HG02840 (cell line): ENCODE data around the gene IYD.

Experiments used
- ATAC-seq: cut with Tn5 transposase; IDR thresholded peaks from one replicate; pipeline ENCODE4 v1.9.1; 2021; ENCODE audit warnings: mild to moderate bottlenecking, moderate library complexity, moderate number of reproducible peaks; ENCODE audit not compliant: unreplicated experiment, low FRiP score

IYD gene

GRCh38 chr6:150368762-150369161, at the start of gene IYD:
IYD (plus strand) TSS chr6:150369012; CDS start chr6:150369032, 20 bp downstream.
- no peak for ATAC-seq

DNA sequence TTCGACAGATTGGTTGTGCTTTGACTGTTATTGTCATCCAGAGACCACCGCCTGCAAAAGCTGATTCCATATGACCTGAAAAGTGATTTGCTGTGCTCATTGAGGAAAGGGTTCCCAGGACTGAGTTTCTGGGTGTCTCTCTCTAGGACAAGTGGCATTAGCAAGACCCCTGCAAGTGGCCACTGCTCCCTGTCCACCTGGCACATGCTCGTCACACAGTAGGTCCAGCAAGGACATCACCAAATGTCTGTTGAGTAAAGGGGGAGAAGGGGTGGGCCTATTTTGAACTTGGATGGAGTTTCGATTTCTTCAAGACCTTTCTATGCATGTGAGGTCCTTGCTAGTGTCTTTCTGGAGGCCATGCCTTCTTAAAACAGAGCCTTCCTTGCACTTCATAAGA, 48.9 kb upstream of the IYD start:
- ATAC-seq, result no peak

DNA sequence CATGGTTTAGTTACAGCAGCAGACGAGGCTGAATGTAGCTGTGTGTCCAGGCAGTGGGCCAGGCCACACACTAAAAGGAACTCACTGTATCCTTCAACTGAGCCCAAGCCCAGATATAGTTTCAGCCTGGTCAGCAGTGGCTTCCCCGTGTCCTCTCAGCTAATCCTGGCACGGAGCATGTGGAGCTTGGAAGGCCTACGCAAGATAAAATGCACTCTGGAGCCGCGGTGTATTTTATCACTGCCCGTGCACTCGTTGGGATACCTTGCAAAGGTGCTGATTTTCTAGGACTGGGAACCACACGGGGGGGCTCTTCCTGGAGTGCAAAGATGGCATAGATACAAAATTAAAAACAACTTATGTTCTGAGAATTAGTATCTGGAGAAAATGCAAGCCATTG, 48.4 kb upstream of the IYD start:
- ATAC-seq, result no peak

- no peak for ATAC-seq
These were observed 46.3 kb upstream of the IYD start for GRCh38 chr6:150322466-150322871.

- no peak for ATAC-seq
These were observed 45.6 kb upstream of the IYD start for GRCh38 chr6:150323205-150323604.

DNA sequence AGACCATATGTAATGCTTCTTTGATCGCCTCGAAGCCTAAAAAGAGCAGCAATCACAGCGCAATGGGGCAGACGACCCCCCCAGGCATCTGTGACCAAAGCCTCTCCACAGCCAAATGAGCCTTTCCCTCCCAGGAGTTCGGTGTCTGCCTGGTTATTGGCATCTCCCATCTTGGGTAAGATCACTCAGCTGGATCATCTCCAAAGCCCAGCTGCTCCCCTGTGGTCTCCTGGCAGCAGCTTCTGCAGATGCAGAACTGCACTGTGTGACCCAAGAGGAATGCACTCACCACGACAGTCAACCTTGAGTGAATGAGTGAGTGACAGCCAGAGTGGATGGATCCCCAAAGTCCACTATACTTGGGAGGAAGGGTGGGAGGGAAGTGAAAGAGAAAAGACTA, 44.8 kb upstream of the IYD start:
- no peak for ATAC-seq

DNA sequence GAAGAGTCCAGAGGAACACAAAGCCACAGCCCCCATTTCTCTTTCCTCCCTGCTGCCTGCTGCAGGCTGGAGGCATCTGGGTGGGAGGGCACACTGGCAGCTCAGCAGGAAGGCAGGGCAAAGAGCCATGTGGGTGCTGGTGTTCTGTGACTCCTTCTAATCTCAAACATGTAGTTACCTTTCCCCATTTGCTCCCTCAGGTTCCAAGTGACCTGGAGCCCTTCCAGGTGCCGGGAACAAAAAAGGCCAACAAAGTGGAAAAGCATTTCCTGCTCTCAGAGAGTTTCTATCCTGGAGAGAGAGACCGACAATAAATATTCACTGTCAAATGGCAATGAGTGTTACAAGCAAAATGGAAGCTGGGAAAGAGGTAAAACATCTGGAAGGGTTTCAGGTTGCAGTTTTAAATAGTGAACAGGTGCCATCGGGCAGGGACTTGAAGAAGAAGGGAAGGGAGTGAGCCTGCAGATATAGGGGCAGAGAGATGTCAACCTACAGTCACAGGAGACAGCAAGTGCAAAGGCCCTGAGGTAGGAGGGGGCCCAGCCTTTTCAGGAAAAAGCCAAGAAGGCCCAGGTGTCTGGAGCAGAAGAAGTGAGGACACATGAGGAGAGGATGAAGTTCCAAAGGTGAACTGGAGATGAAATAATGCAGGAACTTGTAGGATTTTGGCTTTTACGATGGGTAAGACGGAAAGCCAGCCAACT, 43.6 kb upstream of the IYD start:
- no peak for ATAC-seq

DNA sequence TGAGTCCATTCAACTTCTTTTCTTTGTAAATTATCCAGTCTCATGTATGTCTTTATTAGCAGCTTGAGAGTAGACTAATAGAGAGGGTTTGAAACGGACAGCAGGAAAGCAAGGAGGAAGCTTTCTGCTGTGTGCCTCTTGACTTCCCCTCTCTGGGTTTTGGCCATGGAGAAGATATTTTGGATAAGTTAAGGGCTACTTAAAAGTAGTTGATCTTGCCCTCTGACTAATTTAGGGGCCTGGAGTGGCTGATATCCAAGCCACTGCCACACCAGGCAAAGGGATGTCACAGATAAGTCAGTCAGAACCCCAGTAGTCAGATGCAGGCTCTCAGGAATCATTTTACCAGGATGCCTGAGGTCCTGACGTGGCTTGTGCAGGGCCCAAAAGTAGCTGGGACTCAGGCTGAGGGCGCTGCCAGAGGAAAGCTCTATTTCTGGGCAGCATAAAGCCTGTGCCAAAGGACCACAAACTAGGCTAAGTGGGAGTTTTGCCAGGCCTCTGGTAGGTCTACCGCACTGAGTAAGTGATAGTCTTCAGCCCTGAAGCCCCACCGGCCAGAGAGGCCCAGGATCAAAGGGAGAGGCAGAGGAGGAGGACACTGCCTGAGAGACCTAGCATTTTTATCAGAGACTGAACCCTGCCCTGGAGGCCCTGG, 41.6 kb upstream of the IYD start:
- no peak for ATAC-seq

DNA sequence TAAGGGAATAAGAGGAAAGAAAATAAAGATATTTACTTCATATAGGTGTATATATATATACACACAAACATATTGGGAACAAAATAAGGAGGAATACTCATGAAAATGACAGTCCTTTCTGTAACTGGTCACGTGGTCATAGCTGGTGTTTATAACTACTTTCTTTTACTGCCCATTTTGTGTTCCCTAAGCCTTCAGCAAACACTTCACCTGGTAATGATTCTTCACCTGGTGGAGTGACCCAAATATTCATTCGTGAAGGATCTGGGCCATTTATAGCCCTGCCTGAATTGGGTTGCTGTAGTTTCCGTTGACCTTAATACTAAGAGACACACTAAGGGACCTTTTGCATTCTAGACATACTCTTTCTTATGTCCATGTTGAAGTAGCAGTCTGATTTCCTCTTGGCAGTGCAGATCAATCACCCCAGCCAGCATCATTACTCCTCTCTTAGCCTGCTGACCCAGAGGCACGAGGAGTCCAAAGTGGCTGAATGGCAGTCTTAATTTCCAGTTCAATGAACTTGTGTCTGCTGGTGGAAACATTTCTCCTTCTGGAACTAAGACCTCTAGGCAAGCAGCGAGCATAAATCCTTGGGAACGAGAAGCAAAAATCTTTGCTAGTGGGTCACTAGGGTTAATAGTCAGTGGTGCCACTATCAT, 39.9 kb upstream of the IYD start:
- no peak for ATAC-seq

- no peak for ATAC-seq
These were observed 37.5 kb upstream of the IYD start for GRCh38 chr6:150331344-150331743.

- no peak for ATAC-seq
These were observed 35.8 kb upstream of the IYD start for GRCh38 chr6:150332939-150333584.

GRCh38 chr6:150333585-150333941, 35.2 kb upstream of the IYD start:
- no peak for ATAC-seq

DNA sequence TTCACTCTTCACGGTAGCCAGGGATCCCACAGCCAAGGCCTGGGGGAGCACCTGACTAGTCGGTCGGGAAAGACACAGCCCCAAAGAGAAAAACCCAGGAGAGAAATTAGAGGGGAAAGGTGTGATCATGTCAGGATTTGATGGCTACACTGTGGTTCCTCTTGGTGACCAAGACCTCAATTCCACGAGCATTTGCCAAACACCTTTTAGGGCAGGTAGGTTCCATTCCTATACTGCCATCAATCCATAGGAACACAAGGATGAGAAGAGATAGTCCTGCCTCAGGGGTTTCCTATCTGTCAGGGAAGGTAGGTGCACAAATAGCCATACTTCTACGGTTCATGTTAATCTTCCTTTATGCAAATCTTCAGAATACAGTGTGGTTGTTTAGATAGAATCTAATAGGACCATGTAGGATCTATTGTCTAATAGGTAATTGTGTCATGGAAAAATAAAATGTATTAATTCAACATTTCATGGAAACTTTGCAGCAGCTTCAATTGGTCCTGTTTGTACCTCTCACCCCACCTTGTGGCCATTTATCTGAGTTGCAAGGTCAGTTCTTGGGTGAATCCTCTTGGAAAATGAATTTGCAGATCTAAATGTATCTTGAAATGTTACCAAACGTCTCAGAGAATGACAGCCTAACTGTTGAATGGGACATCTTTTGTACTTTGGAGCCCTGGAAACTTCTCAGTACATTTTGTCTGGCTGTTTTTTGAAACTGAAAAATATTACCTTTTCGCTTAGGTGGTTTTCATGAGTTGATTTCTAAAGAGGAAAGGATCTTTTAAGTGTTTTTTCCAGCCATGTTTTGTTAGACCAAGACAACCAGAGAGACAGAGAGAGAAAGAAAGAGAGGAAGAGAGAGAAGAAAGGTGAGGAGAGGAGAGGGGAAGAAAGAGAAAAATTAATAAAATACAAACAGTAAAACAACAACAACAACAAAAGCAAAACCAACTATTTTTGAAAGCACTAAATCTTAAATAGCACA, 33.7 kb upstream of the IYD start:
- ATAC-seq, result no peak

DNA sequence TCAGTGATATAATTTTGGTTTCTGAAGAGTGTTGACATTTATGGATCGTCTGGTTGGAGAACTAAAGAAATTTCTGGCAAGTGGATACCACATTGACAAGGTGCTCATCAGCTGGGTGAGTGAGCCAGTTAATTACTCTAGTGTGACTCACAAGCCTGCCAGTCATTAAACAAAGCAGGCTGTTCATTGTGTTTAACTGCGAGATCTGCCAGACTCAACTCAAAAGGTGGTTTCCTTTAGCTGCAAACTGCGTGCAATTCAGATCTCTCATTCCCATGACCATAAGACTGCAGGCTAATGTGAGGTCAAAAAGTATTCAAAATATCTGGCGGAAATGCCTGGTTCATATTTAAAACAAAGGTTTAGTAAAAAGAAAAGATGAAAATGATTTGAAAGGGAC, 32.5 kb upstream of the IYD start:
- ATAC-seq, result no peak

GRCh38 chr6:150336708-150337107, 32.1 kb upstream of the IYD start:
- ATAC-seq, result no peak

- ATAC-seq, result no peak
These were observed 26.7 kb upstream of the IYD start for GRCh38 chr6:150342126-150342525.

DNA sequence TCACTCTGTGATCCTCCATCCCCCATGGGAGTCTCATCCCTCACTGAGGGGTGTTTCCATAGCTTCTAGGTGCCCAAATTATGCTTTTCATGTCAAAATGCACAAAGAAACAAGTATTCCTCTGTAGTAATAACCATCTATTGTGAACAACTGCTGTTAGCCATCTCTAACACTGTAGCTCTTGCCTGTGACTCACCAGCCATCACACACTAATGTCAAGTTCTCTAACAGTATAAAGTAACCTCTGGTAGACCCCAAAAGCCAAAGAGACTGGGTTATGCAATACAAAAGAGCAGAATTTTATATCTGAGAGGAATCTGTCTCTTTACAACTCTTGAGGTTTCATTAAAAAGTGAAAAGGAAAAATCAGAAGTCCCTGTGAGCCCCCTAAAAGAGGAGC, 25.4 kb upstream of the IYD start:
- ATAC-seq, result no peak

DNA sequence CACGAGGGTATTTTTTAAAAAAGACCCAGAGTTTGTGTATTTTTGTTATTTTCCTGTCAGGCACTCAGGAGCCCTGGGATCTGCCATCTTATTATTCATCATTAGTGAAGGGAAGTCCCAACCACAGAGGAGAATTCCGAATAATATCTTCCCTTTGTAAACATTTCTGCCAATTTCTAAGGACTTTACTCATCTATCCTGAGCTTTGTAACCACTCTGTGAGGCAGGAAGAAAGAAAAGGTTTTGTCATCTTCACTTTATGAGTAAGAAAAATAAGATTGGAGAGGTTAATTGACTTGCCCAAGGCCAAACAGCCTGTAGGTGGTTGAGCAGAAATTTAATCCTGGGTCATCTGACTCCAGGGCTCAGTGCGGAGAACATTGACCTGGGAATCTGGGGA, 23.0 kb upstream of the IYD start:
- no peak for ATAC-seq

DNA sequence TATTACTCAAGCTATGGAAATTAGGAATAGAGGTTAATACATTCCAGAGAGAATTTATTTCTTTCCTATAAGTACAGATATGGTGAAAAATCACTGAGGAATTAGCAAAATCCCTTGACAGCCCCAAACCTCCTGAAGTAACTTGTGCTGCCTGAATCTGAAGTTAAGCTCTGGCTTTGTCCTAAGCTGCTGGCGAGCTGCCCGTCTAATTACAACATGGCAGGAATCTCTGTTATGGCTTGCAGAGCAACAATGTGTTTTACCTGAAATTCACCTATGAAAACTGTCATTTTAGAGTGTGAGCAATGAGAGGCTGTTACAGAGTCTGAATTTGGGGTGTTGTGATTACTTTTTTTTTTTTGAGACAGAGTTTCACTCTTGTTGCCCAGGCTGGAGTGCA, 22.5 kb upstream of the IYD start:
- no peak for ATAC-seq

GRCh38 chr6:150347845-150348244, 21.0 kb upstream of the IYD start:
- ATAC-seq, result no peak
